Subcutaneous abdominal adipose tissue (tissue), 5 donors: Measurements from ENCODE around the gene MFSD1.

Experiments used
- H3K27ac ChIP-seq: one replicate; pipeline ENCODE4 v1.7.0; 2013; ENCODE audit warnings: low read depth, mild to moderate bottlenecking, inconsistent platforms, low read length, moderate library complexity
- H3K27me3 ChIP-seq, 5 donors: one replicate each; pipeline ENCODE4 v1.7.0; 2013; ENCODE audit warnings: low read length in 5 of 5, inconsistent platforms in 1 of 5; ENCODE audit not compliant: control insufficient read depth in 5 of 5, insufficient read depth in 4 of 5
- H3K36me3 ChIP-seq, 5 donors: one replicate each; pipeline ENCODE4 v1.7.0; 2013; ENCODE audit warnings: low read length in 5 of 5; ENCODE audit not compliant: control insufficient read depth in 5 of 5, insufficient read depth in 5 of 5
- H3K4me1 ChIP-seq, 5 donors: one replicate each; pipeline ENCODE4 v1.7.0; 2013; ENCODE audit warnings: low read length in 5 of 5, mild to moderate bottlenecking in 3 of 5, moderate library complexity in 1 of 5; ENCODE audit not compliant: control insufficient read depth in 5 of 5, insufficient read depth in 5 of 5
- H3K4me3 ChIP-seq, 5 donors: one replicate each; pipeline ENCODE4 v1.7.0; 2013; ENCODE audit warnings: low read length in 5 of 5, low read depth in 1 of 5
- H3K9ac ChIP-seq, 5 donors: one replicate each; pipeline ENCODE4 v1.7.0; 2013; ENCODE audit warnings: low read length in 5 of 5, mild to moderate bottlenecking in 4 of 5, moderate library complexity in 3 of 5
- H3K9me3 ChIP-seq, 5 donors: one replicate each; pipeline ENCODE4 v1.7.0; 2013; ENCODE audit warnings: low read length in 5 of 5; ENCODE audit not compliant: control insufficient read depth in 5 of 5
- donor health status: healthy.
- donor health status: healthy.
- donor health status: healthy.
- donor health status: healthy.
- donor health status: healthy.

MFSD1 gene, protein sequence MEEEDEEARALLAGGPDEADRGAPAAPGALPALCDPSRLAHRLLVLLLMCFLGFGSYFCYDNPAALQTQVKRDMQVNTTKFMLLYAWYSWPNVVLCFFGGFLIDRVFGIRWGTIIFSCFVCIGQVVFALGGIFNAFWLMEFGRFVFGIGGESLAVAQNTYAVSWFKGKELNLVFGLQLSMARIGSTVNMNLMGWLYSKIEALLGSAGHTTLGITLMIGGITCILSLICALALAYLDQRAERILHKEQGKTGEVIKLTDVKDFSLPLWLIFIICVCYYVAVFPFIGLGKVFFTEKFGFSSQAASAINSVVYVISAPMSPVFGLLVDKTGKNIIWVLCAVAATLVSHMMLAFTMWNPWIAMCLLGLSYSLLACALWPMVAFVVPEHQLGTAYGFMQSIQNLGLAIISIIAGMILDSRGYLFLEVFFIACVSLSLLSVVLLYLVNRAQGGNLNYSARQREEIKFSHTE

DNA sequence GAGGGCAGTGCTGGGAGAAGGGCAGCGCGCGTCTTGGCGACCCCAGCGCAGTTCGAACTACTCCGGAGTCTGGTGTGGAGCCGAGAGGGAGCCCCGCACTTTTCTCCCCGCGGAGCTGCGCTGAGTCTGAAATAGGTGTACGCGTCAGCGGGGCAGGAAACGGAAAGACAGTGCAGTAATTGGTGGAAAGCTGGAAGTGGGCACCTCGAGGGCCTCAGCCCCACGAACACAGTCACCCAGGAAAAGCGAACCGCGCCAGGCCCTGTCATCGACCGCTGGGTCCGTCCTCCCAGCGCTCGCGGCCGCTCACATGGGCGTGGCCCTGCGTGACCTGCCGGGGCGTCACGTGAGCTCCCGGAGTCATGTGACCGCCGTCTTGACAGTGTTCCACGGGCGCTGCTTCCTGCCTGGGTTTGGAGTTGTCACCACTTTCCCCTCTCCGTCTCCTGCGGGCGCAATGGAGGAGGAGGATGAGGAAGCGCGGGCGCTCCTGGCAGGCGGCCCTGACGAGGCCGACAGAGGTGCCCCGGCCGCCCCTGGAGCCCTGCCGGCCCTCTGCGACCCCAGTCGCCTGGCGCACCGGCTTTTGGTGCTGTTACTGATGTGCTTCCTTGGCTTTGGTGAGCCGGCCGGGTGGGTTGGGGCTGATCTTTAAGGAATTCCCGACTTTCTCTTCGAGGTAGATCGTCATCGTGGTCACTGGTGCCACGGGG lies at the start of gene MFSD1:
MFSD1 (plus strand) TSS at position 359 of the 713 bp plus-strand sequence; CDS start at position 458, 99 bp downstream.
- H3K27me3 ChIP-seq: no peaks in the 10 kb centered on the region
- H3K27ac ChIP-seq: peak within 1 kb of the TSS; percentile 98
- H3K4me3 ChIP-seq: peak within 1 kb of the TSS; percentile 83 to 94 (median 92)
- H3K4me1 ChIP-seq: peaks cover 0 to 33% (median 23%) of the 10 kb centered on the region in 5 donors
- H3K9ac ChIP-seq: peak within 1 kb of the TSS; percentile 88 to 97 (median 93)
- no peaks in the 10 kb centered on the region for H3K9me3 ChIP-seq
- H3K36me3 ChIP-seq: peaks cover 0 to 10% (median 4%) of the 10 kb centered on the region in 5 donors

DNA sequence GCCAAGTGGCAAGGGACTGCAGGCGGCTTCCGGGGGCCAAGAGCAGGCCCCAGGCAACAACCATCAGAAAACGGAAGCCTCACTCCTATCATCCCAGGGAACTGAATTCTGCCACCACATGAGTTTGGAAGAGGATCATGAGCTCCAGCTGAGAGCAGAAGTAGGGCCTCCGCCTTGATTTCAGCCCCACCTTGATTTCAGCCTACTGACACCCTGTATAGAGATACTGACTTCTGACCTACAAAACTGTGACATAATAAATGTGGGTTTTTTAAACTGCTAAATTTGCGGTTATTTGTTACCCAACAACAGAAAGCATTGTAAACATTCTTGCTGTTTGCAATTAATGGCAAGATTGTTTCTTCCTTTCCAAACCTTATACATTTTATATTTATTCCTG lies 48.0 kb upstream of the MFSD1 start:
- no peak overlapping the region for H3K4me3 ChIP-seq
- no peaks in the 10 kb centered on the region for H3K9me3 ChIP-seq
- H3K9ac ChIP-seq: no peak overlapping the region
- H3K36me3 ChIP-seq: peaks cover 0 to 7% (median 3%) of the 10 kb centered on the region in 5 donors
- H3K27ac ChIP-seq: no peak overlapping the region
- no peaks in the 10 kb centered on the region for H3K27me3 ChIP-seq
- peaks cover 0 to under 1% (median 0%) of the 10 kb centered on the region in 5 donors for H3K4me1 ChIP-seq

DNA sequence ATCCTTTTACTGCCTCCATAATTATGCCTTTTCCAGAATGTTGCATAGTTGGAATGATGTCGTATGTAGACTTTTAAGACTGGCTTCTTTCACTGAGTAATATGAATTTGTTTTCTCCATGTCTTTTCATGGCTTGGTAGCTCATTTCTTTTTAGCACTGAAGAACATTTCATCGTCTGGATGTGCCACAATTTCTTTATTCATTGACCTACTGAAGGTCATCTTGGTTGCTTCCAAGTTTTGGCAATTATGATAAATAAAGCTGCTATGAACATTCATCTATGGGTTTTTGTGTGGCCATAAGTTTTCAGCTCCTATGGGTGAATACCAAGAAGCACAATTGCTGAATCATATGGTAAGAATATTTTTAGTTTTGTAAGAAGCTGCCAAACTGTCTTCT lies 46.4 kb upstream of the MFSD1 start:
- no peak overlapping the region for H3K9ac ChIP-seq
- H3K4me3 ChIP-seq: no peak overlapping the region
- peaks cover 0 to 3% (median 2%) of the 10 kb centered on the region in 5 donors for H3K36me3 ChIP-seq
- no peaks in the 10 kb centered on the region for H3K4me1 ChIP-seq
- H3K27me3 ChIP-seq: no peaks in the 10 kb centered on the region
- H3K27ac ChIP-seq: no peak overlapping the region
- H3K9me3 ChIP-seq: no peaks in the 10 kb centered on the region

DNA sequence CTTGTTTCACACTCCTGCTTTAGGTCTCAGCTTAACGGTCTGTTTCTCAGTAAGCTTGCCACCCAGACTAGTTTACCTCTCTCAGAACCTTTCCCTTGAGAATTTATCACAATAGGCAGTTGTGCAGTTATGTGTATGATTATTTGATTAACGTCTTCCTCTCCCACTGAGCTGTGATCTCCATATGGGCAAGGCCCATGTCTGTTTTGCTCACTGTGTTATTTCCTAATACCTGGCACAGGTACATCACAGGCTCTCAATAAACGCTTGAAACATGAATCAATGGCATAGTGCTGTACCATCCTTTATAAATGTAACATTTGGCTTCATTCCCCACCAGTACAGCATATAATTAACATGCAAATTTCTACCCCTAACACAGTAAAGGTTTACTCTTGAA lies 40.5 kb upstream of the MFSD1 start:
- H3K27me3 ChIP-seq: no peaks in the 10 kb centered on the region
- H3K4me3 ChIP-seq: no peak overlapping the region
- no peak overlapping the region for H3K27ac ChIP-seq
- H3K9ac ChIP-seq: no peak overlapping the region
- H3K36me3 ChIP-seq: peaks cover 0 to 5% (median 0%) of the 10 kb centered on the region in 5 donors
- no peaks in the 10 kb centered on the region for H3K9me3 ChIP-seq
- peaks cover 0 to 19% (median 15%) of the 10 kb centered on the region in 5 donors for H3K4me1 ChIP-seq

DNA sequence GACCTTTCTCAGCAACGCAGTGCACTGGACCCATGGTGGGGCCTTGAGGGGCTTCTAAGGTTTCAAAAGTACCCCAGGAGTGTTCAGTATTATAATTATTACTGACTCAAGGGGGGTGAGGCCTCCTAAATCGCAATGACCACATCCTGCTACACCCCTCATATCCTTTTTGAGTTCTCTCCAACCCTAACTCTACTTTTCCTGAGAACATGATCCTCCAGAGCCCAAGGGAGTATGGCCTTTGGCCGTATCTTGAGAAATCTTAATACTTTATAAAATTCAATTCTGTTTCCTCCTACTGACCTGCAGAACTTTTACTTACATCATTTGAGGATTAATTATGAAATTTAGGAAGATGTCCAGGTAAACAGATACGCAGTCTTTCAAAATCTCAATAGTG lies 39.2 kb upstream of the MFSD1 start:
- H3K27ac ChIP-seq: no peak overlapping the region
- no peak overlapping the region for H3K4me3 ChIP-seq
- peaks cover 0 to 5% (median 0%) of the 10 kb centered on the region in 5 donors for H3K36me3 ChIP-seq
- no peaks in the 10 kb centered on the region for H3K27me3 ChIP-seq
- no peak overlapping the region for H3K9ac ChIP-seq
- no peaks in the 10 kb centered on the region for H3K9me3 ChIP-seq
- peaks cover 0 to 19% (median 16%) of the 10 kb centered on the region in 5 donors for H3K4me1 ChIP-seq

DNA sequence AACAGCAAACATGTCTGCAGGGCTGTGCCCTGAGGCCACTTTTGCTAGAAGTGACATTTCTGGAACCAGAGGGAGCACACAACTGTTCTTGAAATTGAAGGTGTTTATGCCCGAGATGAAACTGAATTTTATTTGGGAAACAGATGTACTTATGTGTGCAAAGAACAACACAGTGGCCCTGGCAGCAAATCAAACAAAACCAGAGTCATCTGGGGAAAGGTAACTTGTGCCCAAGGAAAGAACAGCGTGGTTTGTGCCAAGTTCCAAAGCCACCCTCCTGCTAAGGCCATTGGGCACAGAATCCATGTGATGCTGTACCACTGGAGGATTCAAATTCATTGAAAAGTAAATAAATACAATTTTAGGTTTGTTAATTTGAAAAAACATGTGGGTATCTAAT lies 38.4 kb upstream of the MFSD1 start:
- Histone ChIP-seq H3K4me3 (no peak overlapping the region), H3K27me3 (no peaks in the 10 kb centered on the region), H3K9ac (no peak overlapping the region), H3K9me3 (no peaks in the 10 kb centered on the region), H3K4me1 (peaks cover 4 to 26% (median 23%) of the 10 kb centered on the region in 5 donors), H3K36me3 (peaks cover 0 to 5% (median 0%) of the 10 kb centered on the region in 5 donors), H3K27ac (no peak overlapping the region)

DNA sequence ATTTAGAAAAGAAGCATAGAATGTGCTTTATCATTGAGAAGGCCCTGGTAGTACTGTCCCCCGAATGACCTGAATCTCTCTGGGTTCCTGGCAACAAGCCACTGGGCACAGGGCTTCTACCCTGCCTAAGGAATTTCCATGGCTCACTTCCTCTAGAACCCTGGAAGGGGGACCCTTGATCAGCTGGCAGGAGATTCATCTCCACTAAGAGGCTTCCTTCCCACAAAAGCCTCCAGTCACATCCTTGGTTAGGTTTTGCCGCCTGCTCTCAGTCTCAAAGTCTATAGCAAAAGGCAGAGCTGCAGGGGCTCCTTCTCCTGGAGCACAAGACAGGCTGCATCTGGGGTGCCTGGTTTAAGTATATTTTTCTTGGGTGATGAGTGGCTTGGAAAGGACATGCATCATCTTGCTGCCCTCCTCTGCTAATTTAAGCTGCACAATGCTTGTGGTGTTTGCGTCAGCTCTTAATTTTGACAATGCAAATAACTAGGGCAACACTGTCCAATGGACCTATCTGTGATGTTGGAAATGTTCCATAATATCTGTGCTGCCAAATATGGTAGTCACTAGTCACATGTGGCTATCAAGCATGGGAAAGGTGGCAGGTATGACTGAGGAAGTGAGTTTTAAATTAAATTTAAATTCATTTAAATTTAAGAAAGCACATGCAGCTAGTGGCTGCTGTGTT lies 36.2 kb upstream of the MFSD1 start:
- H3K27ac ChIP-seq: no peak overlapping the region
- H3K36me3 ChIP-seq: no peaks in the 10 kb centered on the region

DNA sequence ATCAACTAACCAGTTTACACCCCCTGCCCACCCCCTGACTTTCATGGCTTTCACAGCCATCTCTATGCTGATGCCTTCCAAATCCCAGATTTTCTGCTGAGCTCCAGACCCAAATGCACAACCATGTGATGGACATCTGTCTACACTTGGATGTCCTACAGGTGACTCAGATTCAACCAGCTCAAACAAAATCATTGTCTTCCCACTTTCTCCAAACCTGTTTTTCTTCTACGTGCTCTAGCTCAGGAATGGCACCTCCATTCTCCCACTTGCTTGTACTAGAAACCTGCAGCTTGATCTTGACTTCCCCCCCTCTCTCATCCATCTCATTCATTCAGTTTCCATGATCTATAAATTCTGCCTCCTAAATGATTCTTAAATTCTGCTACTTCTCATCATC lies 35.5 kb upstream of the MFSD1 start:
- H3K4me3 ChIP-seq: no peak overlapping the region
- no peaks in the 10 kb centered on the region for H3K27me3 ChIP-seq
- peaks cover 14 to 52% (median 46%) of the 10 kb centered on the region in 5 donors for H3K4me1 ChIP-seq
- H3K27ac ChIP-seq: no peak overlapping the region
- no peaks in the 10 kb centered on the region for H3K36me3 ChIP-seq
- H3K9me3 ChIP-seq: no peaks in the 10 kb centered on the region
- no peak overlapping the region for H3K9ac ChIP-seq

More for the DNA sequence above, 36.2 kb upstream of the MFSD1 start:
- Histone ChIP-seq H3K27me3 (no peaks in the 10 kb centered on the region), H3K9ac (no peak overlapping the region), H3K9me3 (no peaks in the 10 kb centered on the region), H3K4me1 (peaks cover 14 to 46% (median 45%) of the 10 kb centered on the region in 5 donors), H3K4me3 (no peak overlapping the region)

DNA sequence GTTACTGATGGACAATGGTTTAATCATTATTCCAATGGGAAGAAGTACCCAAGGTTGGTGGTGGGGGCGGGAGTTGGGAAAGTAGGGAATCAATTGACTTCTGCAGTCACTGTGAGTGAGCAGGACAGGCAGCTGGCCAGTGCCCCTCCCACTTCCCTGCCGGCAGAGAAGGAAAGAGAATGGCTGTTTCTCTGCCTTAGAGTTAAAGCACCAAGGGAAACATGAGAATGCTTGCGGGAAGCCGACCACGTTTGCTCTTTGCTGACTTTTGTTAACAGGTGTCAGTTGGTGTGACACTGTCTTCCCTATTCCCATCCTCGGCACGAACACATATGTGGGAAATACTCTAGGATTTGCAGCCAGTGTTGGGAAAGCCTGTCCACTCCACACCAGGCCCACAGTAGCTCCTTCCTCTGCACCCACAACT lies 33.5 kb upstream of the MFSD1 start:
- H3K27ac ChIP-seq: peak overlapping the region; percentile 26
- no peak overlapping the region for H3K9ac ChIP-seq
- no peaks in the 10 kb centered on the region for H3K27me3 ChIP-seq
- peak overlapping the region; percentile 28 to 58 (median 46) for H3K4me3 ChIP-seq
- no peaks in the 10 kb centered on the region for H3K9me3 ChIP-seq
- H3K4me1 ChIP-seq: peaks cover 14 to 50% (median 43%) of the 10 kb centered on the region in 5 donors
- H3K36me3 ChIP-seq: no peaks in the 10 kb centered on the region
